ENCODE data around the gene CD40.

Gene CD40

GRCh38 chr20:46151936-46152335 is 33.8 kb downstream of the CD40 start:
- DNase-seq = no peak

GRCh38 chr20:46152824-46153586 is 34.9 kb downstream of the CD40 start:
- DNase-seq = no peak

GRCh38 chr20:46154305-46154704 is 36.2 kb downstream of the CD40 start:
- DNase-seq = no peak

- DNase-seq = no peak
These were observed 36.7 kb downstream of the CD40 start for GRCh38 chr20:46154796-46155195.

GRCh38 chr20:46156065-46156464 is 38.0 kb downstream of the CD40 start:
- DNase-seq = no peak

GRCh38 chr20:46157076-46157592 is 39.0 kb downstream of the CD40 start:
- DNase-seq = no peak

GRCh38 chr20:46157625-46158024 is 39.5 kb downstream of the CD40 start:
- DNase-seq = no peak

GRCh38 chr20:46158476-46158987 is 40.4 kb downstream of the CD40 start:
- DNase-seq = no peak

- no peak for DNase-seq
These were observed 41.2 kb downstream of the CD40 start for GRCh38 chr20:46159101-46159897.

- no peak for DNase-seq
These were observed 42.5 kb downstream of the CD40 start for GRCh38 chr20:46160661-46161060.

- DNase-seq = peak; percentile 23
These were observed 43.8 kb downstream of the CD40 start for GRCh38 chr20:46161921-46162320.

- peak; percentile 23 for DNase-seq
These were observed 46.1 kb downstream of the CD40 start for GRCh38 chr20:46164254-46164653.

GRCh38 chr20:46167080-46167479 is 49.0 kb downstream of the CD40 start:
- DNase-seq = no peak

GRCh38 chr20:46168438-46168837 is 50.3 kb downstream of the CD40 start:
- DNase-seq = no peak

GRCh38 chr20:46169245-46170171 is 51.4 kb downstream of the CD40 start:
- peak; percentile 7 for DNase-seq

GRCh38 chr20:46171476-46171875 is 53.4 kb downstream of the CD40 start:
- DNase-seq = no peak

GRCh38 chr20:46171909-46172308 is 53.8 kb downstream of the CD40 start:
- DNase-seq = no peak

- DNase-seq = no peak
These were observed 54.3 kb downstream of the CD40 start for GRCh38 chr20:46172455-46172854.

GRCh38 chr20:46172961-46173536 is 54.9 kb downstream of the CD40 start:
- no peak for DNase-seq

GRCh38 chr20:46173652-46174468 is 55.7 kb downstream of the CD40 start:
- DNase-seq = no peak

GRCh38 chr20:46174469-46175126 is 56.5 kb downstream of the CD40 start:
- DNase-seq = no peak

Measured in NCI-H2227 treated with DMSO at 0.1 percent for 48 hours (cell line).